ENCODE data around the gene ZNF322. TPM values are rescaled to one million over a fixed set of nuclear protein-coding genes. Genes with fewer than 3 reads are reported as not detected.

Gene ZNF322
- total RNA-seq = 10.1 and 15.3 TPM in 2 replicates

DNA sequence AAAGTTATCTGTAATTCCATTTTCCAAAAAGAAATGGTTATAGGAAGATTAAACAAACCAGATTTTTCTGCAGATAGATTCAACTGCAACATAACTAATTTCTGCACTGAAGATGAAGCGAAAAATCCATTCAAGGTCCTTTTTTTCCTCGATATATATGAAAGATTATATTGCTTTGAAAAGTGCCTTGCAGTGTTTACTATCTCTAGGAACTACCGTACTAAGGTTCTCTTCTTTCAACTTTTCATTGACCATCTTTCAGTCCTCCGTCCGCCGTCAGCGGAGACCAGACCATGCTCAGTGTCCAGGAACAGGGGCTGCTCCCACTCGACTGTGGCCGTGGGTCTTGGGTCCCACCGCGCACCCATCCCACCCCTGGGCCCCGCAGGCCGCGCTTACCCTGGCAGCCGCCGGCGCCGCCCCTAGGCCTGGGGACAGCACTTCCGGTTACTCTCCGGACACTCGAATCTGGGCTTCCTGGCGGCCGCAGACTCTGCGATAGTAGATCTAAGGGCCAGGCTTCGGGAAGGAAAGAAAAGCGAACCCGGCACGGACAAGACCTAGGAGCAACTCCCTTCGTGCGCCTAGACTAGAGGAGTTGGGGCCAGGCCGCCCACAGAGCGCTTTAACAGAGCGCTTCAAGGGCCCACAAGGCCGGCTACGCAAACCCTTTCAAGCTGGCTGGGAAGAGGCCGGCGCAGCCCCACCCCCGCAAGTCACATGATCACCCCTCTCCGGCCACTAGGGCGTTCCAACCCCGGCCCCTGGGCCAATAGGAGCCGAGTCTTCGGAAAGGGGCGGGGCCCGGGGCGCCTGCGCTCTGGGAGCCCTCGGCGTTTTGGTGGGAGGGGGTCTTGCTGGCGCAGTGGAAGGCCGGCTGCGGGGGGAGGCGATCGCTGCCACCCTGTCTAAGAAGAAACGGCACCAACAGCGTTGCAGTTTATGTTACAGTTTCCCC, at the start of gene ZNF322:
Gene ZNF322 (minus strand): TSS at position 705 of the 958 bp plus-strand sequence. CDS start 21,193 bp downstream, outside the sequence.

GRCh38 chr6:26596579-26597388, 62.8 kb downstream of the ZNF322 start, which contains the start of gene ABT1:
Gene ABT1, plus strand, starts transcription at chr6:26596953. Its CDS starts 30 bp downstream, at chr6:26596983.

Other genes with a start within 250 kb of the ZNF322 start
- gene BTN3A3, start 219.2 kb downstream of the ZNF322 start, total RNA-seq = 0.43 and 5.1 TPM in 2 replicates
- 2.3 and 4.8 TPM in 2 replicates for gene BTN2A1, start 201.8 kb downstream of the ZNF322 start, total RNA-seq
- not detected in 2 replicates for gene BTN1A1, start 159.4 kb downstream of the ZNF322 start, total RNA-seq
- gene HMGN4, start 121.4 kb downstream of the ZNF322 start, total RNA-seq = 85.3 and 103 TPM in 2 replicates
- gene ABT1, start 62.8 kb downstream of the ZNF322 start, total RNA-seq = 17.4 and 19.0 TPM in 2 replicates

All from tracheal epithelial cell (primary cell).